Activated CD8-positive, alpha-beta memory T cell treated with anti-CD3 and anti-CD28 coated beads for 36 hours (primary cell): ENCODE measurements around the gene LY6G5C. TPM values are rescaled to one million over a fixed set of nuclear protein-coding genes. Genes with fewer than 3 reads are reported as not detected.
"Not testable (repeated sequence)": the region's sequence is repeated elsewhere in the genome, so short reads cannot be mapped to it uniquely, and the experiment has no call there.

Source experiments
- CTCF ChIA-PET: fragments of 350-600 bp; sonication (Branson Sonifier 250); formaldehyde crosslinking; loops from one replicate; lab custom pipeline; 2021; ENCODE audit warnings: antibody characterized with exemption; lab: Charles Lee
- POLR2A ChIA-PET: fragments of 350-600 bp; sonication (Branson Sonifier 250); formaldehyde crosslinking; loops from one replicate; lab custom pipeline; 2021; ENCODE audit warnings: antibody characterized with exemption; lab: Charles Lee
- total RNA-seq, 2 experiments: library from RNA; stranded (reverse); gene quantifications; one replicate each; pipeline ENCODE4 v1.2.3, GENCODE V29; 2021

LY6G5C gene
- total RNA-seq, 2 experiments from 2014 or later, result 3.1 to 3.5 TPM

- ChIA-PET CTCF (interaction anchor here (0.8 kb wide), 1 partner anchor 15 kb away, joined by 3 read pairs; the partner anchor contains the start of gene ABHD16A), POLR2A (no interaction called here)
Measured at GRCh38 chr6:31719001-31719400, 38.1 kb upstream of the LY6G5C start.

GRCh38 chr6:31718265-31718664 is 37.4 kb upstream of the LY6G5C start:
- ChIA-PET CTCF (no interaction called here), POLR2A (no interaction called here)

GRCh38 chr6:31717499-31718222 is 36.8 kb upstream of the LY6G5C start:
- ChIA-PET CTCF (no interaction called here), POLR2A (no interaction called here)

GRCh38 chr6:31715022-31715958 is 34.4 kb upstream of the LY6G5C start, which contains the start of gene LY6G6D:
LY6G6D (plus strand) TSS chr6:31715348; CDS start chr6:31715356, 8 bp downstream.
- ChIA-PET CTCF (interaction anchor here (0.9 to 2.9 kb wide), 2 partner anchors 15 to 75 kb away, joined by 3 to 7 read pairs; no protein-coding TSS in a partner anchor), POLR2A (no interaction called here)

GRCh38 chr6:31713991-31714684 is 33.3 kb upstream of the LY6G5C start:
- CTCF ChIA-PET, result interaction anchor here (1.3 to 2.9 kb wide), 2 partner anchors 16 to 55 kb away, joined by 4 to 7 read pairs; no protein-coding TSS in a partner anchor
- POLR2A ChIA-PET, result no interaction called here

- ChIA-PET CTCF (interaction anchor here (1.3 to 2.9 kb wide), 2 partner anchors 17 to 56 kb away, joined by 4 to 7 read pairs; no protein-coding TSS in a partner anchor), POLR2A (no interaction called here)
Measured at GRCh38 chr6:31713465-31713864, 32.6 kb upstream of the LY6G5C start.

- CTCF ChIA-PET, result no interaction called here
- POLR2A ChIA-PET, result no interaction called here
Measured at GRCh38 chr6:31712296-31712695, 31.4 kb upstream of the LY6G5C start.

- CTCF ChIA-PET, result interaction anchor here (1.5 kb wide), 1 partner anchor 29 kb away, joined by 3 read pairs; no protein-coding TSS in a partner anchor
- POLR2A ChIA-PET, result no interaction called here
Measured at GRCh38 chr6:31711233-31711632, 30.4 kb upstream of the LY6G5C start.

- POLR2A ChIA-PET, result no interaction called here
- CTCF ChIA-PET, result interaction anchor here (0.8 to 1.5 kb wide), 2 partner anchors 30 to 164 kb away, joined by 3 to 4 read pairs; partner anchors contain the start of gene ATP6V1G2
Measured at GRCh38 chr6:31710523-31711219, 29.8 kb upstream of the LY6G5C start.

GRCh38 chr6:31709157-31709556 is 28.3 kb upstream of the LY6G5C start:
- POLR2A ChIA-PET, result not testable (repeated sequence)
- CTCF ChIA-PET, result interaction anchor here (0.7 kb wide), 1 partner anchor 87 kb away, joined by 3 read pairs; no protein-coding TSS in a partner anchor

GRCh38 chr6:31708224-31708623 is 27.4 kb upstream of the LY6G5C start:
- ChIA-PET CTCF (interaction anchor here (0.8 kb wide), 1 partner anchor 59 kb away, joined by 4 read pairs; no protein-coding TSS in a partner anchor), POLR2A (no interaction called here)

- CTCF ChIA-PET, result no interaction called here
- POLR2A ChIA-PET, result no interaction called here
Measured at GRCh38 chr6:31707701-31708100, 26.8 kb upstream of the LY6G5C start.

GRCh38 chr6:31706599-31706998 is 25.7 kb upstream of the LY6G5C start, which contains the start of gene LY6G6F:
LY6G6F (plus strand) TSS chr6:31706866; CDS start chr6:31706907, 41 bp downstream.
- ChIA-PET POLR2A (no interaction called here), CTCF (no interaction called here)

GRCh38 chr6:31705931-31706330 is 25.1 kb upstream of the LY6G5C start:
- POLR2A ChIA-PET, result no interaction called here
- CTCF ChIA-PET, result no interaction called here

- POLR2A ChIA-PET, result interaction anchor here (0.5 to 1.3 kb wide), 6 partner anchors 9 to 160 kb away, joined by 3 to 6 read pairs (median 3); partner anchors contain the start of genes BAG6, GPANK1, HSPA1B and NEU1
- CTCF ChIA-PET, result interaction anchor here (1.0 to 2.1 kb wide), 5 partner anchors 16 to 125 kb away, joined by 3 to 5 read pairs (median 3); partner anchors contain the start of genes HSPA1B and LY6G5C
Measured at GRCh38 chr6:31702819-31703716, 22.2 kb upstream of the LY6G5C start, which contains the start of gene ABHD16A. ABHD16A (minus strand) TSS chr6:31703324; CDS start chr6:31703281, 43 bp downstream.

- ChIA-PET POLR2A (interaction anchor here (1.1 kb wide), 1 partner anchor 160 kb away, joined by 3 read pairs; the partner anchor contains the start of gene NEU1), CTCF (interaction anchor here (1.4 to 2.1 kb wide), 3 partner anchors 18 to 78 kb away, joined by 3 to 5 read pairs (median 4); partner anchors contain the start of gene LY6G5C)
Measured at GRCh38 chr6:31702405-31702818, 21.5 kb upstream of the LY6G5C start.
